K562 (cell line): ENCODE measurements around the gene HAPLN2. TPM values are rescaled to one million over a fixed set of nuclear protein-coding genes. Genes with fewer than 3 reads are reported as not detected.
A peak's percentile ranks its signal among the peaks of the same experiment; 100 is the strongest.

Experiments used
- CREB1 ChIP-seq, 2 experiments: sonication (generic) in 1 of 2; formaldehyde crosslinking in 1 of 2; IDR thresholded peaks; 2 replicates each; pipeline versions ENCODE4 v1.6.1 to v1.8.0; 2012 to 2022; ENCODE audit warnings: inconsistent platforms in 1 of 2, mild to moderate bottlenecking in 1 of 2, missing genetic modification reagents in 1 of 2, moderate library complexity in 1 of 2
- EP400 ChIP-seq: fragments of 450-650 bp; IDR thresholded peaks from 2 replicates; pipeline ENCODE4 v1.6.1; 2017; ENCODE audit warnings: antibody characterized with exemption, mild to moderate bottlenecking, moderate library complexity
- ETV1 ChIP-seq: fragments of 450-650 bp; conservative IDR thresholded peaks from 2 replicates; pipeline ENCODE4 v1.6.1; 2016; ENCODE audit warnings: missing genetic modification characterization, control low read depth, low read depth, missing compliant biosample characterization
- FIP1L1 ChIP-seq: fragments of 200-400 bp; formaldehyde crosslinking; IDR thresholded peaks from 2 replicates; pipeline ENCODE4 v1.6.1; 2018; ENCODE audit warnings: mild to moderate bottlenecking, low read depth, low read length; ENCODE audit not compliant: poor library complexity, severe bottlenecking
- HDAC1 ChIP-seq, 2 experiments: fragments of 450-650 bp; IDR thresholded peaks; 2 replicates each; pipeline ENCODE4 v1.6.1; 2016 to 2017; ENCODE audit warnings: inconsistent platforms in 1 of 2, mild to moderate bottlenecking in 1 of 2, moderate library complexity in 1 of 2
- KDM1A ChIP-seq, 2 experiments: fragments of 450-650 bp; IDR thresholded peaks; 2 replicates each; pipeline ENCODE4 v1.6.1; 2016; ENCODE audit warnings: mild to moderate bottlenecking in 2 of 2
- KHSRP ChIP-seq: fragments of 450-650 bp; IDR thresholded peaks from 2 replicates; pipeline ENCODE4 v1.6.1; 2017
- MBD2 ChIP-seq: sonication (generic); IDR thresholded peaks from 2 replicates; pipeline ENCODE4 v1.6.1; 2016; ENCODE audit warnings: low read depth, borderline replicate concordance
- PTRF ChIP-seq: fragments of 450-650 bp; IDR thresholded peaks from 2 replicates; pipeline ENCODE4 v1.6.1; 2016; ENCODE audit warnings: mild to moderate bottlenecking, missing genetic modification characterization, missing compliant biosample characterization
- STAG1 ChIP-seq: sonication (generic); formaldehyde crosslinking; IDR thresholded peaks from 2 replicates; pipeline ENCODE4 v1.5.0; 2020; ENCODE audit warnings: missing genetic modification reagents, borderline replicate concordance
- ZNF316 ChIP-seq: fragments of 450-650 bp; IDR thresholded peaks from 2 replicates; pipeline ENCODE4 v1.6.1; 2016
- ZNF583 ChIP-seq: fragments of 250-450 bp; sonication (Bioruptor Pico); IDR thresholded peaks from 2 replicates; pipeline ENCODE4 v1.4.0; 2020
- polyA plus RNA-seq, 8 experiments: library from polyadenylated mRNA; depleted of rRNA in 4 of 8; stranded (reverse) in 5 of 8; unstranded in 3 of 8; fragments of >200 nt; fragmentation: Nextera tagmentation in 2 of 8; fragmentation: Illumina TruSeq in 1 of 8; extraction: Ambion mirVana in 2 of 8; extraction: Trizol in 1 of 8; gene quantifications; 2 replicates each; pipeline versions ENCODE4 v1.2.1 to v1.2.3, GENCODE V29; 2011 to 2014; ENCODE audit warnings: inconsistent platforms in 1 of 8, missing spikeins in 1 of 8
- total RNA-seq, 7 experiments: library from RNA; depleted of rRNA in 6 of 7; stranded (reverse); fragments of >200 nt in 6 of 7; fragmentation: Illumina TruSeq in 2 of 7; extraction: Trizol in 2 of 7; gene quantifications; 2 replicates each; pipeline versions ENCODE4 v1.2.1 to v1.2.3, GENCODE V29; 2011 to 2021; ENCODE audit warnings: low replicate concordance in 1 of 7
- TF ChIP-seq, protein P1 (sequence below), 2 experiments: IDR thresholded peaks; 2 replicates each; pipeline ENCODE4 v1.6.1; 2011; ENCODE audit warnings: borderline replicate concordance in 1 of 2, control low read depth in 1 of 2, low read depth in 1 of 2, low read length in 1 of 2, mild to moderate bottlenecking in 1 of 2, mixed read lengths in 1 of 2, moderate library complexity in 1 of 2; ENCODE audit not compliant: insufficient read depth in 1 of 2, insufficient read length in 1 of 2, poor library complexity in 1 of 2, severe bottlenecking in 1 of 2; ENCODE audit errors: extremely low read depth in 1 of 2
- TF ChIP-seq, protein P2 (sequence below): sonication (generic); formaldehyde crosslinking; IDR thresholded peaks from 2 replicates; pipeline ENCODE4 v1.8.0; 2022; ENCODE audit warnings: missing genetic modification reagents, mild to moderate bottlenecking, moderate library complexity, borderline replicate concordance
- TF ChIP-seq, protein P3 (sequence below): fragments of 450-650 bp; IDR thresholded peaks from 2 replicates; pipeline ENCODE4 v1.6.1; 2017; ENCODE audit warnings: antibody characterized with exemption, mild to moderate bottlenecking
- TF ChIP-seq, protein P4 (sequence below): sonication (generic); formaldehyde crosslinking; IDR thresholded peaks from 2 replicates; pipeline ENCODE4 v1.8.1; 2023; ENCODE audit warnings: mild to moderate bottlenecking, missing genetic modification reagents
- TF ChIP-seq, protein P5 (sequence below): fragments of 250-450 bp; sonication (Bioruptor Pico); IDR thresholded peaks from 2 replicates; pipeline ENCODE4 v1.5.0; 2020; ENCODE audit warnings: mild to moderate bottlenecking

HAPLN2 gene
- total and polyA plus RNA-seq, 9 of the 15 experiments (the other 6 are each of a cell fraction or from before 2014, with no cell fraction given): 0.14 to 5.2 (median 3.8) TPM; not detected in 4

DNA sequence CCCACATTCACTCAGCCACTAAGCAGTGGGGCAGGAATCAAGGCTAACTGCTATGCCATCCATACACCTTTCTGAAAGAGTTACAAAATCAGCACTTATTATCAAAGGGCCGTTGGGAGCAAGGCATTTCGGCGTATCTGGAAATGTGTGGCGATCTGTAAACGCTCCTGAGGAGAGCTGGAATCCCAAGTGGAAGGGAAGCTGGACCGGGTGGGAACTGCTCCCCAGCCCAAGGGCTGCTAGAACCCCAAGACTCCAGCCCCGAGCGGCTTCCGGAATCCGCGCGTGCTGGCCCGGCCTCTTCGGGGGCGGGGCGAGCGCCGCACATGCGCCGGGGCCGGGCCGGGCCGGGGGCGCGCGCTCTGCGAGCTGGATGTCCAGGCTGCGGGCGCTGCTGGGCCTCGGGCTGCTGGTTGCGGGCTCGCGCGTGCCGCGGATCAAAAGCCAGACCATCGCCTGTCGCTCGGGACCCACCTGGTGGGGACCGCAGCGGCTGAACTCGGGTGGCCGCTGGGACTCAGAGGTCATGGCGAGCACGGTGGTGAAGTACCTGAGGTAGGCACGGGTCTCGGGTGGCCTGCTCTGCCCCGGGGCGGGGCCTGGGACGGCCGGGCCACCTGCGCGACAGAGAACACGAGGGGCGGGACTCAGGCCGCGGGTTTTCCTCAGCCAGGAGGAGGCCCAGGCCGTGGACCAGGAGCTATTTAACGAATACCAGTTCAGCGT, 27.6 kb upstream of the HAPLN2 start, which contains the start of gene NAXE (continued):
- TF ChIP-seq, protein P1, sequence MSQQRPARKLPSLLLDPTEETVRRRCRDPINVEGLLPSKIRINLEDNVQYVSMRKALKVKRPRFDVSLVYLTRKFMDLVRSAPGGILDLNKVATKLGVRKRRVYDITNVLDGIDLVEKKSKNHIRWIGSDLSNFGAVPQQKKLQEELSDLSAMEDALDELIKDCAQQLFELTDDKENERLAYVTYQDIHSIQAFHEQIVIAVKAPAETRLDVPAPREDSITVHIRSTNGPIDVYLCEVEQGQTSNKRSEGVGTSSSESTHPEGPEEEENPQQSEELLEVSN (IDR thresholded peaks at IDR 0.05; ENCODE audit: borderline replicate concordance in 1 of 2, extremely low read depth in 1 of 2, insufficient read depth in 1 of 2, insufficient read length in 1 of 2, low read depth in 1 of 2, low read length in 1 of 2, poor library complexity in 1 of 2, severe bottlenecking in 1 of 2): peak in 1 of 2 experiments; percentile 51
- TF ChIP-seq ZNF583 (CRISPR knock-in tag) (0 out of 2 replicates have a peak, but pooled peaks have one; percentile 41), KDM1A (IDR thresholded peaks at IDR 0.05) (no peak), ZNF316 (no peak; the same call in 1 of the 2 replicates), CREB1 (IDR thresholded peaks at IDR 0.05) (no peak), CREB1 (CRISPR knock-in tag; IDR thresholded peaks at IDR 0.05) (no peak), STAG1 (CRISPR knock-in tag) (no peak), EP400 (peak; percentile 75), FIP1L1 (peak; percentile 55), ETV1 (peak; percentile 60), KHSRP (no peak), MBD2 (peak; percentile 72; the same call in 1 of the 2 replicates), HDAC1 (IDR thresholded peaks at IDR 0.05) (peak in 1 of 2 experiments; percentile 54; a peak in 1 of 4 replicates), PTRF (no peak)
- TF ChIP-seq, protein P2, sequence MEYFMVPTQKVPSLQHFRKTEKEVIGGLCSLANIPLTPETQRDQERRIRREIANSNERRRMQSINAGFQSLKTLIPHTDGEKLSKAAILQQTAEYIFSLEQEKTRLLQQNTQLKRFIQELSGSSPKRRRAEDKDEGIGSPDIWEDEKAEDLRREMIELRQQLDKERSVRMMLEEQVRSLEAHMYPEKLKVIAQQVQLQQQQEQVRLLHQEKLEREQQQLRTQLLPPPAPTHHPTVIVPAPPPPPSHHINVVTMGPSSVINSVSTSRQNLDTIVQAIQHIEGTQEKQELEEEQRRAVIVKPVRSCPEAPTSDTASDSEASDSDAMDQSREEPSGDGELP (CRISPR knock-in tag): no peak; the same call in 1 of the 2 replicates
- TF ChIP-seq, protein P3, sequence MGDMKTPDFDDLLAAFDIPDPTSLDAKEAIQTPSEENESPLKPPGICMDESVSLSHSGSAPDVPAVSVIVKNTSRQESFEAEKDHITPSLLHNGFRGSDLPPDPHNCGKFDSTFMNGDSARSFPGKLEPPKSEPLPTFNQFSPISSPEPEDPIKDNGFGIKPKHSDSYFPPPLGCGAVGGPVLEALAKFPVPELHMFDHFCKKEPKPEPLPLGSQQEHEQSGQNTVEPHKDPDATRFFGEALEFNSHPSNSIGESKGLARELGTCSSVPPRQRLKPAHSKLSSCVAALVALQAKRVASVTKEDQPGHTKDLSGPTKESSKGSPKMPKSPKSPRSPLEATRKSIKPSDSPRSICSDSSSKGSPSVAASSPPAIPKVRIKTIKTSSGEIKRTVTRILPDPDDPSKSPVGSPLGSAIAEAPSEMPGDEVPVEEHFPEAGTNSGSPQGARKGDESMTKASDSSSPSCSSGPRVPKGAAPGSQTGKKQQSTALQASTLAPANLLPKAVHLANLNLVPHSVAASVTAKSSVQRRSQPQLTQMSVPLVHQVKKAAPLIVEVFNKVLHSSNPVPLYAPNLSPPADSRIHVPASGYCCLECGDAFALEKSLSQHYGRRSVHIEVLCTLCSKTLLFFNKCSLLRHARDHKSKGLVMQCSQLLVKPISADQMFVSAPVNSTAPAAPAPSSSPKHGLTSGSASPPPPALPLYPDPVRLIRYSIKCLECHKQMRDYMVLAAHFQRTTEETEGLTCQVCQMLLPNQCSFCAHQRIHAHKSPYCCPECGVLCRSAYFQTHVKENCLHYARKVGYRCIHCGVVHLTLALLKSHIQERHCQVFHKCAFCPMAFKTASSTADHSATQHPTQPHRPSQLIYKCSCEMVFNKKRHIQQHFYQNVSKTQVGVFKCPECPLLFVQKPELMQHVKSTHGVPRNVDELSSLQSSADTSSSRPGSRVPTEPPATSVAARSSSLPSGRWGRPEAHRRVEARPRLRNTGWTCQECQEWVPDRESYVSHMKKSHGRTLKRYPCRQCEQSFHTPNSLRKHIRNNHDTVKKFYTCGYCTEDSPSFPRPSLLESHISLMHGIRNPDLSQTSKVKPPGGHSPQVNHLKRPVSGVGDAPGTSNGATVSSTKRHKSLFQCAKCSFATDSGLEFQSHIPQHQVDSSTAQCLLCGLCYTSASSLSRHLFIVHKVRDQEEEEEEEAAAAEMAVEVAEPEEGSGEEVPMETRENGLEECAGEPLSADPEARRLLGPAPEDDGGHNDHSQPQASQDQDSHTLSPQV: 0 out of 2 replicates have a peak, but pooled peaks have one; percentile 17
- TF ChIP-seq, protein P4, sequence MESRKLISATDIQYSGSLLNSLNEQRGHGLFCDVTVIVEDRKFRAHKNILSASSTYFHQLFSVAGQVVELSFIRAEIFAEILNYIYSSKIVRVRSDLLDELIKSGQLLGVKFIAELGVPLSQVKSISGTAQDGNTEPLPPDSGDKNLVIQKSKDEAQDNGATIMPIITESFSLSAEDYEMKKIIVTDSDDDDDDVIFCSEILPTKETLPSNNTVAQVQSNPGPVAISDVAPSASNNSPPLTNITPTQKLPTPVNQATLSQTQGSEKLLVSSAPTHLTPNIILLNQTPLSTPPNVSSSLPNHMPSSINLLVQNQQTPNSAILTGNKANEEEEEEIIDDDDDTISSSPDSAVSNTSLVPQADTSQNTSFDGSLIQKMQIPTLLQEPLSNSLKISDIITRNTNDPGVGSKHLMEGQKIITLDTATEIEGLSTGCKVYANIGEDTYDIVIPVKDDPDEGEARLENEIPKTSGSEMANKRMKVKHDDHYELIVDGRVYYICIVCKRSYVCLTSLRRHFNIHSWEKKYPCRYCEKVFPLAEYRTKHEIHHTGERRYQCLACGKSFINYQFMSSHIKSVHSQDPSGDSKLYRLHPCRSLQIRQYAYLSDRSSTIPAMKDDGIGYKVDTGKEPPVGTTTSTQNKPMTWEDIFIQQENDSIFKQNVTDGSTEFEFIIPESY: no peak
- TF ChIP-seq, protein P5, sequence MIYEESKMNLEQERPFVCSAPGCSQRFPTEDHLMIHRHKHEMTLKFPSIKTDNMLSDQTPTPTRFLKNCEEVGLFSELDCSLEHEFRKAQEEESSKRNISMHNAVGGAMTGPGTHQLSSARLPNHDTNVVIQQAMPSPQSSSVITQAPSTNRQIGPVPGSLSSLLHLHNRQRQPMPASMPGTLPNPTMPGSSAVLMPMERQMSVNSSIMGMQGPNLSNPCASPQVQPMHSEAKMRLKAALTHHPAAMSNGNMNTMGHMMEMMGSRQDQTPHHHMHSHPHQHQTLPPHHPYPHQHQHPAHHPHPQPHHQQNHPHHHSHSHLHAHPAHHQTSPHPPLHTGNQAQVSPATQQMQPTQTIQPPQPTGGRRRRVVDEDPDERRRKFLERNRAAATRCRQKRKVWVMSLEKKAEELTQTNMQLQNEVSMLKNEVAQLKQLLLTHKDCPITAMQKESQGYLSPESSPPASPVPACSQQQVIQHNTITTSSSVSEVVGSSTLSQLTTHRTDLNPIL (CRISPR knock-in tag): no peak
